ENCODE results near the gene CD2AP.
A peak's percentile ranks its signal among the peaks of the same experiment; 100 is the strongest.
"Not testable (repeated sequence)": the region's sequence is repeated elsewhere in the genome, so short reads cannot be mapped to it uniquely, and the experiment has no call there.

Gene CD2AP, protein sequence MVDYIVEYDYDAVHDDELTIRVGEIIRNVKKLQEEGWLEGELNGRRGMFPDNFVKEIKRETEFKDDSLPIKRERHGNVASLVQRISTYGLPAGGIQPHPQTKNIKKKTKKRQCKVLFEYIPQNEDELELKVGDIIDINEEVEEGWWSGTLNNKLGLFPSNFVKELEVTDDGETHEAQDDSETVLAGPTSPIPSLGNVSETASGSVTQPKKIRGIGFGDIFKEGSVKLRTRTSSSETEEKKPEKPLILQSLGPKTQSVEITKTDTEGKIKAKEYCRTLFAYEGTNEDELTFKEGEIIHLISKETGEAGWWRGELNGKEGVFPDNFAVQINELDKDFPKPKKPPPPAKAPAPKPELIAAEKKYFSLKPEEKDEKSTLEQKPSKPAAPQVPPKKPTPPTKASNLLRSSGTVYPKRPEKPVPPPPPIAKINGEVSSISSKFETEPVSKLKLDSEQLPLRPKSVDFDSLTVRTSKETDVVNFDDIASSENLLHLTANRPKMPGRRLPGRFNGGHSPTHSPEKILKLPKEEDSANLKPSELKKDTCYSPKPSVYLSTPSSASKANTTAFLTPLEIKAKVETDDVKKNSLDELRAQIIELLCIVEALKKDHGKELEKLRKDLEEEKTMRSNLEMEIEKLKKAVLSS

DNA sequence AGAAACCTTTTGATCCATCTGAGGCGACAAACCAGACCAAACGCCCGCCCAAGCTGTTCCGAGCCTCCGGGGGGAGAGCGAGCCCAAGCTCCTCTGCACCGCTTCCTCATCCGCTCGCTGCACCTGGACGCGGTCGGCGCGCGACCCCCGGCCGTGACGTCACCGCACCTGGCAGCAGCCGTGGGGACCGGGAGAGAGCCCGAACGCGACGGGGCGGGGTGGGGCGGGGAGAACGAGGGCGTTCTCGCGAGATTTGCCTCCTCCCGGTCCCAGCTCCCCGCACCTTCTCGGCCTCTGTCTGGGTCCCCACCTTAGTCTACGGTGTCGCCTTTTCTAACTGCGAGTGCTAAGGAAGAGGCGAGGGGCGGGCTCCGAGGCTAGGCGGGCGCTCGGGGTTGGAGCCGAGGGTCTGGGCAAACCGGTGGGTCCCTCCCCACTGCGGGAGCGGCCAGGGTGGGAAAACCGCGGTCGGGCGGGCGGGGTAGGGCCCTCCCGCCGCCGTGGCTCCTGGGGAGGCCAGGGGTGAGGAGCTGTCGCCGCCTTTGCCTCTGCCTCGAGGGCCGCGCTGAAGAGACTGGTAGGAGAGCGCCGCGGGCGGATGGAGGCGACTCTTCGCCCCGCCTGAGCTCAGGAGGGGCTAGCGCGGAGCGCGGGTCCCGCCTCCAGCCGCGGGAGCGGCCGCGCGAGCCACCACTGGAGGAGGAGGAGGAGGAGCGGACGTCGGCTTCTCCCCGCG is at the start of gene CD2AP:
TSS of gene CD2AP (plus strand) at position 293 of the 736 bp plus-strand sequence. CDS start 456 bp downstream, outside the sequence.
- peak; percentile 84 for DNase-seq (ENCODE audit: low read depth)

DNA sequence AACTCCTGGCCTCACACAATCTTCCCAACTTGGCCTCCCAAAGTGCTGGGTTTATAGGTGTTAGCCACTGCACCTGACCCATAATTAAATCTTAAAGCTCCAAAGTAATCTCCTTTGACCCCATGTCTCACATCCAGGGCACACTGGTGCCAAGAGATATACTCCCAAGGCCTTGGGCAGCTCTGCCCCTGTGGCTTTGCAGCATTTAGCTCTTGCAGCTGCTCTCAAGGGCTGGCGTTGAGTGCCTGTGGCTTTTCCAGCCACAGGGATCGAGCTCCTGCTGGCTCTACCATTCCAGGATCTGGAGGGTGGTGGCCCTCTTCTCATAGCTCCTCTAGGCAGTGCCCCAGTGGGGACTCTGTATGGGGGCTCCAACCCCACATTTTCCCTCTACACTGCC is 49.3 kb upstream of the CD2AP start:
- no peak for DNase-seq (ENCODE audit: low read depth)

DNA sequence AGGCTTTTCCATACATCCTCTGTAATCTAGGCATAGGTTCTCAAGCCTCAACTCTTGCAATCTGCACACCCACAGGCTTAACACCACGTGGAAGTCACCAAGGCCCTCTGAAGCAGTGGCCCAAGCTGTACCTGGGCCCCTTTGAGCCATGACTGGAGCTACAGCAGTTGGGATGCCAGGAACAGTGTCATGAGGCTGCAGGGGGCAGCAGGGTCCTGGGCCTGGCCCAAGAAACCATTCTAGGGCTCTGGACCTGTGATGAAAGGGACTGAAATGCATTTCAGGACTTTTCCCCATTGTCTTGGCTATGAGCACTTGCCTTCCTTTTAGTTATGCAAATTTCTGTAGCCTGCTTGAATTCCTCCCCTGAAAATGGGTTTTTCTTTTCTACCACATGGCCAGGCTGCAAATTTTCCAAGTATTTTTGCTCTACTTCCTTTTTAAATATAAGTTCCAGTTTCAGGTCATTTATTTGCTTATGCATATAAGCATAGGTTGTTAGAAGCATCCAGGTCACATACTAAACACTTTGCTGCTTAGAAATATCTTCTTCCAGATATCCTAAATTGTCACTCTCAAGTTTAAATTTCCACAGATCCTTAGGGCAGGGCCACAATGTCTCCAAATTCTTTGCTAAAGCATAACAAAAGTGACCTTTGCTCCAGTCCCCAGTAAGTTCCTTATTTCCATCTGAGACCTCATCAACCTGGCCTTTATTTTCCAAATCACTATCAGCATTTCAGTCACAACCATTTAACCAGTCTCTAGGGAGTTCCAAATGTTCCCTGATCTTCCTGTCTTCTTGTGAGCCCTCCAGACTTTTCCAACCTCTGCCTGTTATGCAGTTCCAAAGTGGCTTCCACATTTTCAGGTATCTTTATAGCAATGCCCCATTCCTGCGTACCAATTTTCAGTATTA is 48.6 kb upstream of the CD2AP start:
- no peak for DNase-seq (ENCODE audit: low read depth)

DNA sequence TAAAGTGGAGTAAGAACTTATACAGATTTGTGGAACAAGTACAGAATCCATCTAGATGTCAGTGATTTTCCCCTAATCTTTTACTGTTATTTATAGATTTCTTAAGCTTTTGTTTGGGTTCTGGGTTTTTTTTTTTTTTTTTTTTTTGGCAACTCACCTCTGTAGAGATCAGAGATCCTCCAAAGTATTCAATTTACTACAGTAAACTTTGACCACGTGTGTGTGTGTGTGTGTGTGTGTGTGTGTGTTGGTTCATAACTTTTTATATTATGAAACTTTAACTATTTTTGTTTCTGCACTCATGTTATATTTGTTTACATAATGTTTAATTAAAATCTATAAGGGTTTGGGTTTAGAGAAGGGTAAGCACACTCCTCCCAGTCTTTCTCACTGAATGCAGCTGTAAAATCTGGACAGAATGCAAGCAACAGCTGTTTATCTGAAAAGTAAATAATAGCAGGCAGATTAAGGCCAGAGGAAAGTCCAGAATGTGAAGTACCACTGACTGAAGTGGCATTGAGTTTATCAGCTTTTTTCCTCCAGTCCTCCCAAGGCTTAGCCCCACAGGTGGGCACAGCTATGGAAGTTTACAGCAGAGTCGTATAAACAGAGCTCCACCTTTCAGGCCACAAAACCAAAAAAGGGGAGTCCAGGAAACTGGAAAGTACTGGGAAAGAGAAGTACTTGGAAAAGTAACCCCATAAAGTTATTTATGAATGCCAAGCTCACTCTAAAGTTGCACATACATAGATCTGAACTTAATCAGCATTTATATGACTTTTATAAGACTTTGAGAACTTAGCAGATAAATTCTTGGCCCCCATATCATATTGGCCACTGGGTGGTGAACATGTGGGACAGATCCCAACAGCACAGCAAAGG is 43.0 kb upstream of the CD2AP start:
- no peak for DNase-seq (ENCODE audit: low read depth)

DNA sequence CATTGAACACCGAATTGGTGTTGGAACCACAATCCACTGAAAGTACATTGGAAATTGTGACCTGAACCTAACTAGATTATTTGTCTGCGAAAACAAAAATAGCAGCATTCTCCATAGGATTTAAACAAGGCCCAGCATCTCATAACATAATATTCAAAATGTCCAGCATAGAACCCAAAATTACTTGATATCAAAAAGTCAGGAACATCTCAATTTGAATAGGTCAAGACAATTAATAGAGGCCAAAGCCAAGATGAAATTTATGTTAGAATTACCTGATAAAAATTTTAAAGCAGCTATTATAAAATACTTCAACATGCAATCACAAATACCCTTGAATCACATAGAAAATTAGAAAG is 42.4 kb upstream of the CD2AP start:
- no peak for DNase-seq (ENCODE audit: low read depth)

DNA sequence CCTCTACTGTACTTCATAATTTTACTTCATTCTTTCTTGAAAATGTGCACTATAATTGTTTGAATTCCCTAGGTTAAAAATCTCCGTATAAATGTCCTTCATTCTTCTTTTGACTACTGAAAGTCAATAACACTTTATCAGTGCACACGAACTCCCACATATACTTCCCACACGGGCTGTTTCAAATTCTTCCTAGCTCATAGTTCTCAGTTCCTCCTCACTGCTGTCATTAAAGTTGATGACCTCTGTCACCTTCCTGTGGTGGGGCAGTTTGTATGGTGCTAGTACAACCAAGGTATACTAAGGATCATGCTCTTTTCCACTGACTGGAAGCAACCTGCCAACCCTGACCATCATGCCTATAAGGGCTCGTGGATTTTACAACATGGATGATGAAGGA is 40.0 kb upstream of the CD2AP start:
- no peak for DNase-seq (ENCODE audit: low read depth)

DNA sequence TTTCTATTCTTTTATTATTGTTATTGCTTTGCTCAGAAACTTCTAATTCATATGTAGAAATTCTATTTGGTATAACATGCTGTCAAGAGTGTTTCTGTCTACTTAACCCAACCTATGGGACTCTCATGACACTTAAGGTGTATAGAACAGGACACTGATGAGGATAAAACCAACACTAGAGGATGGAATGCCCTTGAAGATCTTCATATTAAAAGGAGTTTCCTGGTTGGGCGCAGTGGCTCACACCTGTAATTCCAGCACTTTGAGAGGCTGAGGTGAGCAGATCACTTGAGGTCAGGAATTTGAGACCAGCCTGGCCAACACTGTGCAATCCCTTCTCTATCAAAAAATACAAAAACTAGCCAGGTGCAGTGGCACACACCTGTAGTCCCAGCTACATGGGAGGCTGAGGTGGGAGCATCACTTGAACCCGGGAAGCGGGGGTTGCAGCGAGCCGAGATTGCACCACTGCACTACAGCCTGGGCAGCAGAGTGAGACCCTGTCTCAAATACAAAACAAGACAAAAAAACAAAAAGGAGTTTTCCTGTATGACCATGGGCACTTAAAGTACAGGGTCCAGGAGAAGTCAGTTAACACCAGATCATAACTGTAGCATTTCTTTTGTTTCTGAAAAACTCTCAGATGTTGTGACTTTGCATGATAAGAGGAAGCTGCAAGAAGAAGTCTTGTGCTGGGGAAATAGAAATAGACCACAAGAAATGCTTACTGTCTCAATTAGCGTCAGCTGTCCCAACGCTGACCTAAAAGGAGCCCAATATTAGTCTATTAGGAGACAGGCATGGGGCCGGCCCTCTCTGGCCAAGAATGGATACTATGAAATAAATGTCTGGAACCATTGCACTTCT is 38.9 kb upstream of the CD2AP start:
- DNase-seq (ENCODE audit: low read depth) = no peak

DNA sequence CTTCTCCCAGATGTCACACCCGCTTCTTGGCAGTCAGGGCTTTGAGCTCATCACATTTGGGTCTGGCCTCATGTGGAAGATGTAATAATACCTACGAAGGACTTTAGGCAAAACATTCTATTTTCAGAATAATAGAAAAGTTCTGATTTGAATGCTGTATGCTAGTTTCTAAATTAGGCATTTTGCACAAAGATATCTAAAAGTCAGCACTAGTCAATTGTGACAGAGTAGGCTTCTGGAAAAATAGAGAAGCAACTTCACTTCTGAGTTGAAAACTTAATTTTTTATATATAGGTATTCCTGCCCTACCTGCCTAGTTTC is 38.3 kb upstream of the CD2AP start:
- DNase-seq (ENCODE audit: low read depth) = no peak

DNA sequence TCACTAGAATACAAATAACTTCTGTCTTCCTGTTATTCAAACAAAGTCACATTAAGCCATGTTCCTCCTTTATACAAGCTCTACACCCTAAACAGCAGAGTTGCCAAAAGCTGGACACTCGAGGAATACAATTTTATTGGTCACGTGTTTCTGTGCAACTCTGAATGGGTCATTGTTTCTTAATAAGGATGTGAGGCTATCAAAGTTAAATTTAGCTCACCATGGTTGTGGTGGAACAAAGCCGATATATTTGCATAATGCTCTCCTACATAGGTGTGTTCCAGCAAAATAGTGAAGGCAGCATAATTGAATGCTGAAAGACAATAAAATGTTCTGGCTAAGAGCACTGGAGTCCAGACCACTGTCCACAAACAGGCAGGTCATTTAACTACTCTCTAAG is 36.9 kb upstream of the CD2AP start:
- DNase-seq (ENCODE audit: low read depth) = no peak

DNA sequence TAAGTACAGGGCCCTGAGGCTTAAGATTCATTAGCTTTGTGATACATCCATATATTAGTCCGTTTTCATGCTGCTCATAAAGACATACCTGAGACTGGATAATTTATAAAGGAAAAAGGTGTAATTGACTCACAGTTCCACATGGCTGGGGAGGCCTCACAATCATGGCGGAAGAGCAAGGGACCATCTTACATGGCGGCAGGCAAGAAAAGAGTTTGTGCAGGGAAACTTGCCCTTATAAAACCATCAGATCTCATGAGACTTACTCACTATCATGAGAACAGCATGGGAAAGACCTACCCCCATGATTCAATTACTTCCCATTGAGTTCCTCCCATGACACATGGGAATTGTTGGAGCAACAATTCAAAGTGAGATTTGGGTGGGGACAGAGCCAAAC is 32.6 kb upstream of the CD2AP start:
- not testable (repeated sequence) for DNase-seq (ENCODE audit: low read depth)

DNA sequence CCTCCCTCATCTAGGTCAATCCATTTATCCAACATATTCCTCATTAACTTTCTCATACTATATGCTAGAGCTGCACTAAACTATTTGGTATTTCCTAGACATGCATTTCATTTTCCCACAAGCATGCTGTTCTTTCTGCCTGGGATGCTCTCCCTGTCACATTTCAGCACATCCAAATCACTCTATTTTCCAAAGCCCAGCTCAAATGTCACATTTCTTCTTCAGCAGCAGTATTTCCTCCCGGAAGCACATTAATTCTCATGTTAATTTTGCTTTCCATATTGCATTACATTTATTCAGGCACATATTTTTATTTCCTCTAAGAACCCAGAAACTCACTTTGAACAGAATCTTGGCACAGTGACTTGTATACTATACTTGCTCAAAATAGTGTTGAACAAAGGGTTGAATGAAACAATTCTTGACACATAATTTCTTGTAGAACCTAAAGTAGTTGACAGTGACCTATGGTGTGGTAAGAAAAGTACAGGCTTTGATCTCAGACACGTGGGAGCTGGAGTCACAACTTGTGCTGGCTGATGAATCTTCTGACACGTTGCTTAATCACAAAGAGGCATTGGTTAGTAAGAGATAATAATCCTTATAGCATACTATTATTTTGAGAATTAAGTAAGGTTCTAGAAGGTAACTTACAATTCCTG is 30.8 kb upstream of the CD2AP start:
- no peak for DNase-seq (ENCODE audit: low read depth)

DNA sequence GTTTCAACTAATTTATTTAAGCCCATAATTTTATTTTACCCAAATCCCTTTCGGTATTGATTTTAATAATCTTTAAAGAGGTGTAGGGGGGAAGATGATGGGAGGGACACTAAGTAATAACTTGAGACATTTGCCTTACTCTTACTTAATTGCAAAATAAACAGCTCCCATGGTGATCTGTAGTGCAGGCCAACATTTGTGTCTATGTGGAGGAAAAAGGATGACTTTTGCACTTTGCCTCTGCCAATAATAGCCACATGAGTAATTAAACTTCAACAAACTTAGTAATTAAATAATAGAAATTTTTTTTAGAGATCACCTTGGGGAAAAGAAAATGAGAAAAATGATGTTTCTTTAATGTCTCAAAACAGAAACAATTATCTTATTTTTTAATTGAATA is 29.9 kb upstream of the CD2AP start:
- no peak for DNase-seq (ENCODE audit: low read depth)

DNA sequence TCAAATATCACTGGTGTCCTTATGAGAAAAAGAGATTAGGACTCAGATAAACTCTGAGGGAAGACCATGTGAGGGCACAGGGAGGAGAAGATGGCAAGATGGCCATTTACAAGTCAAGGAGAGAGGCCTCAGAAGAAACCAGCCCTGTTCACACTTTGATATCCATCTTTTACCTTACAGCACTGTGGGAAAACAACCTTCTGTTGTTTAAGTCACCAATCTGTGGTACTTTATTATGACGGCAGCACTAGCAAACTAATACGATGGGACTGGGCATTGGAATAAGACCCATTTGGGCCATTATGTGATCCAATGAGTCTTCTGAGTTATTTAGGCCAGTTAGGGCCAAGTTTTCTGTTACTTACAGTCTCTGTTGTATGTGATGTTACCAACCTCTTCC is 26.4 kb upstream of the CD2AP start:
- no peak for DNase-seq (ENCODE audit: low read depth)

DNA sequence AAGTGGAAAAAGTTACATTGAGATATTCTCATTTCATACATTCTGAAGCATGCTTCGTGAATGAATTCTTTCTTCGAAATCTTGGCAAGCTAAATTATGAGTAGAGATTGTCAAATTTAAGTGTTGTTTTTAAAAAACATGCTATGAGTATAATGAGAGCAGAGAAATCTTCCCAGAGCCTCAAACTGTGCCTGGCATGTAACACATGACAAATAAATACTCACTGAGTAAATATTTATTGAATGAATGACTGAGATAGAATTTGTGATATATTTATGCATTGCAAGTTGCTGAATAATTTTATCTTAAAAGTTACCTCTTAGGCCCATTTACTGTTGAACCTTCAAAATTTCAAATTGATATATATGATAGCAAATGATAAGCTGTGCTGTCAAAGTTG is 24.7 kb upstream of the CD2AP start:
- no peak for DNase-seq (ENCODE audit: low read depth)

DNA sequence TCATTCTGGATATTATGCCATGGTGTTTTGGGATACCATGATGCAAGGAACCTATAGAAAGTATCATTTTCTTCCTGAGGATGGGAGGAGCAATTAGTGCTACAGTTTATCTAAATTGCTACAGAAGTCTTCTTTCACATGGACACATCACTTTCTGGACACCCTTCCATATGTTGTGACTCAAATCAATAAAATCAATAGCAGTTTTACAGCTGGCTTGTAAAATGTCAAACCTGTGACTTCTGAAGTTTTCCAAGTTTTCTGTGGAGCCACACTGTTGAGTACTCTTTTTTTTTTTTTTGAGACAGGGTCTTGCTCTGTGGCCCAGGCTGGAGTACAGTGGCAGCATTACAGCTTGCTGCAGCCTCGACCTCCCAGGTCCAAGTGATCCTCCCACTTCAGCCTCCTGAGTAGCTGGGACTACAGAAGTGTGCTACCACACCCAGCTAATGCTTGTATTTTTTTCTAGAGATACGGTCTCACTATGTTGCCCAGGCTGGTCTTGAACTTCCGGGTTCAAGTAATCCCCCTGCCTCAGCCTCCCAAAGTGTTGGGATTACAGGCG is 24.1 kb upstream of the CD2AP start:
- DNase-seq (ENCODE audit: low read depth) = no peak

DNA sequence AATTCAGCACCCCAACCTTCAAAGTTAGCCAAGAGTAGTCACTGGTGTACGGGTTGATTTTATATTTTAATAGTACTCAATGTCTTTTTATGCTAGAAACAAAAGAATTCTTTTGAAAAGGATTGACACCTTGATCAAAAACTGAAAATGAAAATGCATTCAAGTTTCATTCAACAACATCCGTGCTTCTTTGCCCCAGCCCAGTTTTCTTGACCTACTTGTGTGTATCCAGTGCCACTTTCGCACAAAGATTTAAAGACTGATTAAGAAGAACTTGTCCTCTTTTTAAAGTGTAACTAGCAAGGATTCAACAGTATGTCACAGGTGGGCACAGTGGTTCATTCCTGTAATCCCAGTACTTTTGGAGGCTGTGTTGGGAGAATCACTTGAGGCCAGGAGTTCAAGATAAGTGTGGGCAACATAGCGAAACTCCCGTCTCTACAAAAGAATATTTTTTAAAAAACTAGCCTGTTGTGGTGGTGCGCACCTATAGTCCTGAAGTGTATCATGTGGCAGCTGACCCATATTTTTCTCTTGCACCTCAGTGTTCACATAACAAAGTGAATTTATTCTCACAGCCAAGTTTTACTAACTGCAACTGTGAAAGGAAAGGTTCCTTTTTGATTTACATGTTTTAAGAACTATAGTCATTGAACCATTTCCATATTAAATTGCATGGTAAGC is 22.7 kb upstream of the CD2AP start:
- DNase-seq (ENCODE audit: low read depth) = no peak

DNA sequence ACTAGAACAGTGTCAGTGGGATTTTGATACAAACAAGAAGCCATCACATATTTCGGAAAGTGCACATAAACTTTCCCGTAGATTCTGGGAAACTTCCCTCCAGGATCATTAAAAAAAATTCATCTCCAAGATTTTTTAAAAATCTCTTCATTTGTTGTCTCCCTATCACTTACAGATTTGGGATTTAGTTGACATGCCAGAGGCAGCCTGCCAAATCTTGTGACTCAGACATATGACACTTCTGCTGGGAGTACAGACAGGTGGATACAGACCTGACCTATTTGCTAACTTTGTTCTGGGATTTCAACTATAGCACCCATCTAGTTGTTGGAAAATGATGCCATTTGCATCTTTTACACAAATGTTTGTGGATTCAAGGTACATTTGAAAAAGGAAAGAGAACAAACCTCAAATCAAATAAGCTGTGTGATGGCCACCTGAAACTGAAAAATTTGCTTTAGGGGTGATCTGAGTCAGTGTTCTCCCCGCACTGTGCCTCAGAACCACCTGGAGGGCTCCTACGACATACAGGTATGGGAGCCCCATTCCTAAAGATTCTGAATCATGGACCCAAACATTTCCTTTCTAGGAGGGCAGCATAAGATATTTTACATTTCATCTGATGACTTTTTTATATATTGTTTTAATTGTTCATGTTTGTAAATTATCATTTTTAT is 21.9 kb upstream of the CD2AP start:
- DNase-seq (ENCODE audit: low read depth) = no peak

DNA sequence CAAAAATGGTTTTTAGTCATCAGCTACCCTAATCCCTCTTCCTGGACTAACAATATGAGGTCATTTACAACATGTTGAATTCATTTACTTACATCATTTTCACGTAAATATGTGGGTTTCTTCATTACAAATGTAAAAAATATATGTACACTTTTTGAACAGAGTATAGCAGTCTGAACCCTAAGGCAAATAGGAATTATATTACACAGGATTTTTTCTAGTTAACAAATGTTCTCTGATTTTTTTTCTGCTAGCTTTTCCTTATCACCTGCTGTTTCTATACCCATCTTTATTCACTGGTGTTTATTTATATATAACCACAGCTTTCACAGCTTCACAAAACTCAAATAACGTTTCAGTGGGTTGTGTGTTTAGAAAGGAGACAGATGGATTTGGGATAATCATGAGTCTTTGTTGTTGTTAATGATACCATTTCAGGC is 21.0 kb upstream of the CD2AP start:
- no peak for DNase-seq (ENCODE audit: low read depth)
